ENCODE data around the gene SEC16A. TPM values are rescaled to one million over a fixed set of nuclear protein-coding genes. Genes with fewer than 3 reads are reported as not detected.
A peak's percentile ranks its signal among the peaks of the same experiment; 100 is the strongest.

SEC16A gene
- total and polyA plus RNA-seq, 2 donors from 2014 or later, result 37.0 to 67.1 TPM

DNA sequence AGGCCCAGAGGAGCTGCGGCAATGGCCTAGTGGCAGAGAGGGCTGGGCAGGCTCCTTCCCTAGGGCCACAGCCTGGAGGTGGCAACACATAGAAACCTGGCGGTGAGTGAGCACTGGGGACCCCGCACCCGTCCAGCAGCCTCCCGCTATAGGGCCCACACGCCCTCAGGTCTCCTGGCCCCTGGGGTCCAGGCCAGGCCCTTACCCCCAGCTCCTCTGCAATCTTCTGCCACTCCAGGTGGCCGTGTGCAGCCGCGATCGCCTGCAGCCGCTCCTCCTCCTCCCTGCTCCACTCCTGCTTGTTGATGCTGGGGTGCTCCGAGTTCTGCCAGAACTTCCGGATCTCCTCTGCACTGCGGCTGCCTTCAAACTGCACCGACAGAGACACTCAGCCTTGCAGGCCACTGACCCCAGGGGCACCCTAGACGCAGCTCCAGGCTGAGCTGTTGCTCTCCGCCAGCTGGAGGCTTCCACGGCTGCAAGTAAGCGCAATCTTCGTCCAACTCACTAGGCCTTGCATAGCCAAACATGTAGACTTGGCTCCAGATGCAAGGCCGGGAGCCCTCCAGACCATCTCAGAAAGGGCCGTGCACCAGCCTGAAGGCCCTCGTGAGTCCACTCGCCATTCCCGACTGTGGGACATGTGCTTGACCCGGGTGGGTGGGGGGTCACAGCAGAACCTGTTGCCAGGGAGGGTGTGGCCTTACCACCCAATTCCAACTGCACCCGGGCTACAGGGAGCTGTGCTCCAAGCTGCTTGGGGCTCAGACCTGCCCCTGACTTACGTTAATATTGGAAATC, 90.9 kb downstream of the SEC16A start:
- Histone ChIP-seq H3K9me3 (ENCODE audit: control insufficient read depth in 2 of 3, insufficient read depth in 1 of 3, low read length in 3 of 3) (no peaks in the 10 kb centered on the region), H3K36me3 (ENCODE audit: control insufficient read depth in 2 of 3, insufficient read depth in 3 of 3, low read length in 3 of 3) (peaks cover 0 to 55% (median 30%) of the 10 kb centered on the region in 3 donors), H3K9ac (ENCODE audit: low read length in 3 of 3) (no peak overlapping the region), H3K27ac (ENCODE audit: low read depth in 2 of 2, low read length in 2 of 2) (no peak overlapping the region), H3K4me1 (ENCODE audit: control insufficient read depth in 2 of 3, insufficient read depth in 2 of 3, low read depth in 1 of 3, low read length in 3 of 3) (no peaks in the 10 kb centered on the region), H3K27me3 (ENCODE audit: control insufficient read depth, insufficient read depth, low read length) (no peaks in the 10 kb centered on the region), H3K4me3 (ENCODE audit: low read length in 3 of 3) (no peak overlapping the region)
- DNase-seq (peak in 1 of 5 donors; percentile 53), FAIRE-seq (no peak)
- intact Hi-C loops (cut with DNase I), result no loop called here
- TF ChIP-seq, protein P1, sequence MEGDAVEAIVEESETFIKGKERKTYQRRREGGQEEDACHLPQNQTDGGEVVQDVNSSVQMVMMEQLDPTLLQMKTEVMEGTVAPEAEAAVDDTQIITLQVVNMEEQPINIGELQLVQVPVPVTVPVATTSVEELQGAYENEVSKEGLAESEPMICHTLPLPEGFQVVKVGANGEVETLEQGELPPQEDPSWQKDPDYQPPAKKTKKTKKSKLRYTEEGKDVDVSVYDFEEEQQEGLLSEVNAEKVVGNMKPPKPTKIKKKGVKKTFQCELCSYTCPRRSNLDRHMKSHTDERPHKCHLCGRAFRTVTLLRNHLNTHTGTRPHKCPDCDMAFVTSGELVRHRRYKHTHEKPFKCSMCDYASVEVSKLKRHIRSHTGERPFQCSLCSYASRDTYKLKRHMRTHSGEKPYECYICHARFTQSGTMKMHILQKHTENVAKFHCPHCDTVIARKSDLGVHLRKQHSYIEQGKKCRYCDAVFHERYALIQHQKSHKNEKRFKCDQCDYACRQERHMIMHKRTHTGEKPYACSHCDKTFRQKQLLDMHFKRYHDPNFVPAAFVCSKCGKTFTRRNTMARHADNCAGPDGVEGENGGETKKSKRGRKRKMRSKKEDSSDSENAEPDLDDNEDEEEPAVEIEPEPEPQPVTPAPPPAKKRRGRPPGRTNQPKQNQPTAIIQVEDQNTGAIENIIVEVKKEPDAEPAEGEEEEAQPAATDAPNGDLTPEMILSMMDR (IDR thresholded peaks at IDR 0.05; ENCODE audit: borderline replicate concordance, extremely low read depth, insufficient read depth), result no peak

Small RNA genes lying within 50 kb of the gene (microRNA-seq; reads per million reads assigned to microRNA genes)
- not detected for gene MIR4673

Other genes with a start within 250 kb of the SEC16A start
- 10.1 TPM for gene QSOX2, start 237.2 kb downstream of the SEC16A start, total RNA-seq
- 4.0 TPM for gene QSOX2, start 237.2 kb downstream of the SEC16A start, polyA plus RNA-seq (ENCODE audit: insufficient read depth, low read depth, low replicate concordance)
- gene CCDC187, start 178.9 kb downstream of the SEC16A start, total RNA-seq, result 2.3 TPM
- gene CCDC187, start 178.9 kb downstream of the SEC16A start, polyA plus RNA-seq (ENCODE audit: insufficient read depth, low read depth, low replicate concordance), result 0.84 TPM
- 11.6 TPM for gene GPSM1, start 155.5 kb downstream of the SEC16A start, total RNA-seq
- 11.9 TPM for gene GPSM1, start 155.5 kb downstream of the SEC16A start, polyA plus RNA-seq (ENCODE audit: insufficient read depth, low read depth, low replicate concordance)
- 22.1 TPM for gene DNLZ, start 119.3 kb downstream of the SEC16A start, total RNA-seq
- 30.4 TPM for gene DNLZ, start 119.3 kb downstream of the SEC16A start, polyA plus RNA-seq (ENCODE audit: insufficient read depth, low read depth, low replicate concordance)
- gene CARD9, start 109.4 kb downstream of the SEC16A start, total RNA-seq, result 7.0 TPM
- 1.5 TPM for gene CARD9, start 109.4 kb downstream of the SEC16A start, polyA plus RNA-seq (ENCODE audit: insufficient read depth, low read depth, low replicate concordance)
- 11.0 TPM for gene SNAPC4, start 82.9 kb downstream of the SEC16A start, total RNA-seq
- gene SNAPC4, start 82.9 kb downstream of the SEC16A start, polyA plus RNA-seq (ENCODE audit: insufficient read depth, low read depth, low replicate concordance), result 3.2 TPM
- 36.2 TPM for gene ENTR1, start 72.4 kb downstream of the SEC16A start, total RNA-seq
- 25.9 TPM for gene ENTR1, start 72.4 kb downstream of the SEC16A start, polyA plus RNA-seq (ENCODE audit: insufficient read depth, low read depth, low replicate concordance)
- gene PMPCA, start 72.4 kb downstream of the SEC16A start, total RNA-seq, result 45.6 TPM
- gene PMPCA, start 72.4 kb downstream of the SEC16A start, polyA plus RNA-seq (ENCODE audit: insufficient read depth, low read depth, low replicate concordance), result 50.1 TPM
- 14.0 TPM for gene INPP5E, start 43.2 kb downstream of the SEC16A start, total RNA-seq
- 6.9 TPM for gene INPP5E, start 43.2 kb downstream of the SEC16A start, polyA plus RNA-seq (ENCODE audit: insufficient read depth, low read depth, low replicate concordance)
- gene NOTCH1, start 63.0 kb upstream of the SEC16A start, total RNA-seq, result 77.2 TPM
- gene NOTCH1, start 63.0 kb upstream of the SEC16A start, polyA plus RNA-seq (ENCODE audit: insufficient read depth, low read depth, low replicate concordance), result 6.5 TPM
- gene EGFL7, start 179.9 kb upstream of the SEC16A start, total RNA-seq, result 140 TPM
- 137 TPM for gene EGFL7, start 179.9 kb upstream of the SEC16A start, polyA plus RNA-seq (ENCODE audit: insufficient read depth, low read depth, low replicate concordance)
- 83.6 TPM for gene AGPAT2, start 204.4 kb upstream of the SEC16A start, total RNA-seq
- 73.4 TPM for gene AGPAT2, start 204.4 kb upstream of the SEC16A start, polyA plus RNA-seq (ENCODE audit: insufficient read depth, low read depth, low replicate concordance)
- gene DIPK1B, start 229.5 kb upstream of the SEC16A start, total RNA-seq, result 7.5 TPM
- 22.6 TPM for gene DIPK1B, start 229.5 kb upstream of the SEC16A start, polyA plus RNA-seq (ENCODE audit: insufficient read depth, low read depth, low replicate concordance)